Stimulated activated naive CD8-positive, alpha-beta T cell treated with anti-CD3 and anti-CD28 coated beads, Interleukin-15, amount 100 ng/mL, for 72 hours (primary cell): ENCODE measurements around the gene CHMP4A.
"Not testable (repeated sequence)": the region's sequence is repeated elsewhere in the genome, so short reads cannot be mapped to it uniquely, and the experiment has no call there.

Experiments
- ATAC-seq: fragments of 150-1000 bp; cut with Tn5 transposase; 2 replicates; pipeline ENCODE4 v1.10.0; 2021; ENCODE audit warnings: mild to moderate bottlenecking, moderate library complexity
- DNase-seq, 2 donors: peaks; one replicate each; pipeline ENCODE4 v3.0.0; 2021 to 2022
- H3K27ac Mint-ChIP-seq, 2 donors: one replicate each; pipeline ENCODE4 v1.8.0; 2022; ENCODE audit warnings: mild to moderate bottlenecking in 2 of 2, mixed read lengths in 2 of 2, moderate library complexity in 2 of 2
- H3K27me3 Mint-ChIP-seq: one replicate; pipeline ENCODE4 v1.8.0; 2022; ENCODE audit warnings: mixed read lengths
- H3K4me1 Mint-ChIP-seq: one replicate; pipeline ENCODE4 v1.8.0; 2022; ENCODE audit warnings: mild to moderate bottlenecking, mixed read lengths
- H3K4me3 Mint-ChIP-seq, 2 donors: one replicate each; pipeline ENCODE4 v1.8.0; 2022; ENCODE audit warnings: mild to moderate bottlenecking in 2 of 2, mixed read lengths in 2 of 2, moderate library complexity in 1 of 2
- H3K9me3 Mint-ChIP-seq, 2 donors: one replicate each; pipeline ENCODE4 v1.8.0; 2022; ENCODE audit warnings: mixed read lengths in 2 of 2

Gene CHMP4A

GRCh38 chr14:24252289-24253124, 39.2 kb upstream of the CHMP4A start:
- ATAC-seq (no peak), DNase-seq (no peak)
- no peak overlapping the region for H3K27ac Mint-ChIP-seq
- H3K4me1 Mint-ChIP-seq = peaks cover 36% of the 10 kb centered on the region
- no peak overlapping the region for H3K4me3 Mint-ChIP-seq
- H3K27me3 Mint-ChIP-seq = no peaks in the 10 kb centered on the region
- no peaks in the 10 kb centered on the region for H3K9me3 Mint-ChIP-seq

GRCh38 chr14:24251880-24252288, 38.6 kb upstream of the CHMP4A start:
- no peak overlapping the region for H3K4me3 Mint-ChIP-seq
- H3K4me1 Mint-ChIP-seq = peaks cover 42% of the 10 kb centered on the region
- H3K9me3 Mint-ChIP-seq = no peaks in the 10 kb centered on the region
- ATAC-seq = no peak
- H3K27ac Mint-ChIP-seq = no peak overlapping the region
- no peak for DNase-seq
- no peaks in the 10 kb centered on the region for H3K27me3 Mint-ChIP-seq

- Mint-ChIP-seq H3K27me3 (no peaks in the 10 kb centered on the region), H3K9me3 (no peaks in the 10 kb centered on the region), H3K4me3 (no peak overlapping the region), H3K27ac (peak overlapping the region in 1 of 2 donors; percentile 33), H3K4me1 (peaks cover 47% of the 10 kb centered on the region)
- ATAC-seq = no peak
- DNase-seq = no peak
Measured at GRCh38 chr14:24250354-24250753, 37.1 kb upstream of the CHMP4A start.

- ATAC-seq (no peak), DNase-seq (no peak)
- peak overlapping the region in 1 of 2 donors; percentile 54 for H3K4me3 Mint-ChIP-seq
- peaks cover 52% of the 10 kb centered on the region for H3K4me1 Mint-ChIP-seq
- H3K27ac Mint-ChIP-seq = peak overlapping the region; percentile 1 to 79
- H3K9me3 Mint-ChIP-seq = no peaks in the 10 kb centered on the region
- H3K27me3 Mint-ChIP-seq = no peaks in the 10 kb centered on the region
Measured at GRCh38 chr14:24249230-24250021, 36.1 kb upstream of the CHMP4A start.

GRCh38 chr14:24247422-24247821, 34.1 kb upstream of the CHMP4A start:
- Mint-ChIP-seq H3K27me3 (no peaks in the 10 kb centered on the region), H3K9me3 (no peaks in the 10 kb centered on the region), H3K4me1 (peaks cover 66% of the 10 kb centered on the region), H3K27ac (peak overlapping the region in 1 of 2 donors; percentile 53), H3K4me3 (peak overlapping the region; percentile 44 to 69)
- no peak for ATAC-seq
- DNase-seq = no peak

- H3K27me3 Mint-ChIP-seq = no peaks in the 10 kb centered on the region
- ATAC-seq = peak; percentile 23
- H3K9me3 Mint-ChIP-seq = no peaks in the 10 kb centered on the region
- H3K27ac Mint-ChIP-seq = peak overlapping the region; percentile 52 to 92
- peaks cover 71% of the 10 kb centered on the region for H3K4me1 Mint-ChIP-seq
- peak overlapping the region; percentile 58 to 85 for H3K4me3 Mint-ChIP-seq
- peak; percentile 23 to 32 for DNase-seq
Measured at GRCh38 chr14:24246765-24247212, 33.5 kb upstream of the CHMP4A start.

- not testable (repeated sequence) for ATAC-seq, H3K27me3 Mint-ChIP-seq, H3K27ac Mint-ChIP-seq, DNase-seq, H3K9me3 Mint-ChIP-seq, H3K4me3 Mint-ChIP-seq
- peaks cover 70% of the 10 kb centered on the region for H3K4me1 Mint-ChIP-seq
Measured at GRCh38 chr14:24245350-24245749, 32.1 kb upstream of the CHMP4A start.

GRCh38 chr14:24243336-24243836, 30.1 kb upstream of the CHMP4A start:
- Mint-ChIP-seq H3K4me1 (peaks cover 75% of the 10 kb centered on the region), H3K27ac (peak overlapping the region; percentile 99), H3K4me3 (peak overlapping the region; percentile 93), H3K27me3 (no peaks in the 10 kb centered on the region), H3K9me3 (no peaks in the 10 kb centered on the region)
- DNase-seq (no peak), ATAC-seq (no peak)

- Mint-ChIP-seq H3K27ac (peak overlapping the region; percentile 99), H3K27me3 (no peaks in the 10 kb centered on the region), H3K4me3 (peak overlapping the region; percentile 93), H3K4me1 (peaks cover 75% of the 10 kb centered on the region), H3K9me3 (no peaks in the 10 kb centered on the region)
- DNase-seq (peak in 1 of 2 donors; percentile 93), ATAC-seq (peak; percentile 88)
Measured at GRCh38 chr14:24241829-24242443, 28.6 kb upstream of the CHMP4A start.

- Mint-ChIP-seq H3K9me3 (no peaks in the 10 kb centered on the region), H3K27ac (peak overlapping the region in 1 of 2 donors; percentile 4), H3K4me1 (peaks cover 84% of the 10 kb centered on the region), H3K27me3 (no peaks in the 10 kb centered on the region), H3K4me3 (peak overlapping the region; percentile 16 to 93)
- DNase-seq (no peak), ATAC-seq (no peak)
Measured at GRCh38 chr14:24240110-24240918, 27.0 kb upstream of the CHMP4A start.

GRCh38 chr14:24238527-24239037, 25.3 kb upstream of the CHMP4A start:
- Mint-ChIP-seq H3K4me3 (no peak overlapping the region), H3K4me1 (peaks cover 88% of the 10 kb centered on the region), H3K27ac (peak overlapping the region; percentile 37 to 64), H3K27me3 (no peaks in the 10 kb centered on the region), H3K9me3 (no peaks in the 10 kb centered on the region)
- DNase-seq (no peak), ATAC-seq (no peak)

- Mint-ChIP-seq H3K27ac (no peak overlapping the region), H3K9me3 (no peaks in the 10 kb centered on the region), H3K4me1 (peaks cover 86% of the 10 kb centered on the region), H3K27me3 (no peaks in the 10 kb centered on the region), H3K4me3 (no peak overlapping the region)
- ATAC-seq (no peak), DNase-seq (no peak)
Measured at GRCh38 chr14:24238123-24238522, 24.8 kb upstream of the CHMP4A start.

- no peak for ATAC-seq
- Mint-ChIP-seq H3K9me3 (no peaks in the 10 kb centered on the region), H3K27me3 (no peaks in the 10 kb centered on the region), H3K27ac (peak overlapping the region in 1 of 2 donors; percentile 23), H3K4me1 (peaks cover 83% of the 10 kb centered on the region), H3K4me3 (no peak overlapping the region)
- DNase-seq = no peak
Measured at GRCh38 chr14:24237463-24237955, 24.2 kb upstream of the CHMP4A start.

- DNase-seq (no peak), ATAC-seq (no peak)
- no peaks in the 10 kb centered on the region for H3K27me3 Mint-ChIP-seq
- no peak overlapping the region for H3K4me3 Mint-ChIP-seq
- H3K27ac Mint-ChIP-seq = peak overlapping the region in 1 of 2 donors; percentile 22
- H3K4me1 Mint-ChIP-seq = peaks cover 79% of the 10 kb centered on the region
- H3K9me3 Mint-ChIP-seq = no peaks in the 10 kb centered on the region
Measured at GRCh38 chr14:24236689-24237462, 23.6 kb upstream of the CHMP4A start.
